ACHN (cell line): ENCODE results near the gene HPSE.

ENCODE experiments used
- DNase-seq: peaks from one replicate; pipeline ENCODE4 v3.0.0-alpha.2; 2015
- in situ Hi-C: cut with HindIII; loops from 2 replicates; pipeline ENCODE4 v1.10.0; 2017; ENCODE audit warnings: low sequenced_read_pairs, low pct_ligation_motif_present, low pct_unique_long_range_greater_than_20kb

HPSE gene

DNA sequence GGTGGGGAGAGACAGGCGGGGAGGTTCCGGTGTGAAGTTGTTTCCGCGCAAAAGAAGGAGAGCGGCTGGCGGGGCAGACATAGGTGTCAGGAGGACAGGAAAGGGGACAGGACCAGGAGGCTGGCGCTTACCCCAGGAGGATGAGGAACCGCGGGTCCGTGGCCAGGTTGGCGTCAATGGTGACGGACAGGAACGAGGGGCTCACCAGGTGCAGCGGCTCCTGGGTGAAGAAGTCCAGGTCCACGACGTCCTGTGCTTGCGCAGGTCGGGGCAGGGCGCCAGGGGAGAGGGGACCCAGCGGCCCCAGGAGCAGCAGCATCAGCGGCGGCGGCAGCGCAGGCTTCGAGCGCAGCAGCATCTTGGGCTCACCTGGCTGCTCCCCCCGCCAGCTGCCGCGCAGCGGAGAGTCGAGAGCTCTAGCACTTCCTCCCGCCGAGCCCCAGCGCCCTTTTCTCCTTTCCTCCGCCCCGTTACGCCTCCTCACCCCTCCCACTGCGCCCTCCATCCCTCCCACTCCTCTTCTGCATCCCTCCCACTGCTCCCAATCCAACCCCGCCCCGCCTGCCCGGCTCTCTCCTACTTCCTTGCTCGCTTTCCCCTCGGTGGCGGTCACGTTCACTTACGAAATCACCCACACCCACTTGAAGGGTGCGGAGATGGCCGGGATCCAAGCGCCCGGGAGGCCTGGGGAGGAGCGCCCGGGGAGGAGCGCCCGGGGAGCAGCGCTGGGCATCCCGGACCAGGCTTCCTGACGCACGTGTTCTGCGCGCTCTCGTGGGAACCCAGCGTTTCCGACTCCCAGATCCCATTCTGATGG lies at the start of gene HPSE:
TSS of gene HPSE (minus strand) at position 424 of the 817 bp plus-strand sequence. CDS start at position 358, 66 bp downstream.
- in situ Hi-C loops: no loop called here
- DNase-seq: peak; percentile 87

- no peak for DNase-seq
- in situ Hi-C loops: no loop called here
Observed at GRCh38 chr4:83382850-83383249, 48.2 kb upstream of the HPSE start.

DNA sequence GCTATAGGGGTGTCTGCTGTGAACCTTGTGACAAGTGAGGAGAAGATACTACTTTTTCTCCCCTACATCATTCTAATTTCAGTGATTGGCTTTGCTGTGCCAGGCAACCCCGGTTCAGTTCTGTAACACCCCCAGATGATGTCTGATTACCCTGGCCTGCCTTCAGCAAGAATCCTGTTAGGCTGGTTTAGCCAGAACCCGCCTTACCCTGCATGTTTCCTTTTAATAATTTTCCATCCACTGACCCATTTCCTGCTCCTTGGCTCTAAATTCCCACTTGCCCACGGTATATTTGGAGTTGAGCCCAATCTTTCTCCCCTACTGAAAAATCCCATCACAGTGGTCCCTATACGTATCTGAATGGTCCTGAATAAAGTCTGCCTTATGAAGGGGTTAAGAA lies 46.5 kb upstream of the HPSE start:
- no peak for DNase-seq

GRCh38 chr4:83378419-83378818 lies 43.8 kb upstream of the HPSE start:
- in situ Hi-C loops: no loop called here

More for the DNA sequence above, 46.5 kb upstream of the HPSE start:
- in situ Hi-C loops: no loop called here

DNA sequence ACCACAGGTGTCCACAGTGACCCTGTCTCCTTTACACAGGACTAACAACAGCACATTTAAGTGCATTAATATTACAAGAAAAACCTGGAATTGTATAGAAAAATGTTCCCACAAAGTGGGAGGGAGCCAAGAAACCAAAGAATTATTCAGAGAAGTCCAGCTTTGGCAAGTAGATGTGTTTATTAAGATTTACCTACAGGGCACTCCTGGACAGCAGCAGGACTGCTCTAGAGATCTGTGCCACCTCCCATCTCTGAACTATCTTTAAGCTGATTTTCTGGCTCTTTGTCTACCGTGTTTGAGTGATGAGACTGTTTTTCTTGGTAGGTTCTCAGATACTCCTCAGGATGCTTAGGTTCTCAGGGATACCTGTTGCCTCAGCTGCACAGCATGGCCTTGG lies 38.3 kb upstream of the HPSE start:
- in situ Hi-C loops: no loop called here
- no peak for DNase-seq

More at GRCh38 chr4:83378419-83378818, 43.8 kb upstream of the HPSE start:
- DNase-seq: peak; percentile 8

- DNase-seq: no peak
- in situ Hi-C loops: no loop called here
Observed at GRCh38 chr4:83371936-83372335, 37.3 kb upstream of the HPSE start.

DNA sequence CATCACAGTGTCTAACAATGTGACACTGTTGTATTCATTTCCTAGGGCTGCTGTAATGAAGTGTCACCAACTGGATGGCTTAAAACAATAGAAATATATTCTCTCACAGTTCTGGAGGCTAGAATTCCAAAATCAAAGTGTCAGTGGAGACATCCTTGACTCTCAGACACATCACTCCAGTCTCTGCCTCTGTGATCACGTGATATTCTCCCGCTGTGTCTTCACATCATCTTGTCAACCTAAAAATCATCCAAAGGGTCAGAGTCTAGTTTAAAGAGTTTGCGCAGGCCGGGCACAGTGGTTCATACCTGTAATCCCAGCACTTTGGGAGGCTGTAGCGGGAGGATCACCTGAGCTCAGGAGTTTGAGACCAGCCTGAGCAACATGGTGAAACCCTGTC lies 36.6 kb upstream of the HPSE start:
- no peak for DNase-seq
- in situ Hi-C loops: no loop called here

- in situ Hi-C loops: no loop called here
- DNase-seq: no peak
Observed at GRCh38 chr4:83370640-83370906, 35.9 kb upstream of the HPSE start.

GRCh38 chr4:83369831-83370639 lies 35.4 kb upstream of the HPSE start:
- DNase-seq: no peak
- in situ Hi-C loops: no loop called here

GRCh38 chr4:83364312-83364711 lies 29.7 kb upstream of the HPSE start:
- DNase-seq: no peak
- in situ Hi-C loops: no loop called here

DNA sequence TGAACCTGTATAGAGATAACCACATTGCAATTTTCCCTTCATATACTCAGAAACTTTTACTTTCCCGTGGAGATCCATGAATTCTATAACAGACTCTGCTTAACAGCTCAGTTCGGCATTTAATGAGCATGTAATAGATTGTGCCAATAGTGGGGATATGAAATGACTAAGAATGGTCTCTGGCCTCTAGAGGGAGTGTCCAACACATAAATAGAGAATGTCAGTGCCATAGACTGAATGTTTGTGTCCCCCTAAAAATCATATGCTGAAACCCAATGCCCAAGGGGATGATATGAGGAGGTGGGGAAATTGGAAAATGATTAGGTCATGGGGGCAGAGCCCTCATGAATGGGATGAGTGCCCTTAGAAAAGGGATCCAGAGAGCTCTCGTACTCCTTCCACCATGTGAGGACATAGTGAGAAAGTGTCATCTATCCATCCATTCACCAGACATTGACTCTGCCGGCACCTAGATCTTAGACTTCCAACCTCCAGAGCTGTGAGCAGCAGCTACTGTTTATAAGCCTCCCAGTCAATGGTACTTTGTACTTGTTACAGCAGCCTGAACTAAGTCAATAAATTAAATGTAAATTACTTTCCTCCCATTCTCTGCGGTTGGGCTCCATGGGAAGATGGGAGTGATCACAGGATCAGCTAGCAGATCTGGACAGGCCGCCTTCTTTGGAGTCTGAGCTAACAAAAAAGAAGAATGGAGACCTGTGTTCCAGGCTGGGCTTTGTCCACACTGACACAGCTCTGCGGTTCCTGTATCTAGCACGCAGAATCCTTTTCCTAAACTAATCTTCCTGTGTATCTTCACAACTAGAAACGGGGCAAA lies 28.1 kb upstream of the HPSE start:
- peak; percentile 36 for DNase-seq
- in situ Hi-C loops: no loop called here

DNA sequence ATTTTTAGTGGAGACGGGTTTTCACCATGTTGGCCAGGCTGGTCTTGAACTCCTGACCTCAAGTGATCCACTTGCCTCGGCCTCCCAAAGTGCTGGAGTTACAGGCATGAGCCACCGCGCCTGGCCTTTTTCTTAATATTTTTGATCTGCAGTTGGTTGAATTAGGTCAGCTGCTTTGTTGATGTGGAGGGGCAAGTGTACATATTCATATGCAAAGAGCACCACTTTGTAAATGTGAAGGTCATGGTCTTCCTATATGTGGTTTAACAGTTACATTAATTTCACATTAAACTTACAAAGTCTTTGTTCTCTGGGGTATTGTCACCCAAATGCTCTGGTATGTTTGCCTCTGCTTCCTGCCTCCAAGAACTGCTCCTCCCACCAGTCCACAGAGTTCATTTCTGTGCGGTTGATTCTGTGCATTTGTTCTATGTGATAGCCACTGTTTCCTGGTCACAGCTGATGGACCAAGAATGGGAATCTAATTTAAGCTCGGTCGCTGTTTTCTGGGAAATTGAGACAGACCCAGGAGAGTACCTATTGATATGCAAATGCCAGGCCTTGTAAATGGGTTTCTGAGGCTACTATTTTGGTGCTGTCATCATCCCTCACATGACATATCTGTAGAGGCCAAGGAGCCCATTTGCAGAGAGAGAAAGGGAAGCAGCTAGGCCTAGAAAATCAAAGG lies 26.9 kb upstream of the HPSE start:
- in situ Hi-C loops: no loop called here
- DNase-seq: no peak

DNA sequence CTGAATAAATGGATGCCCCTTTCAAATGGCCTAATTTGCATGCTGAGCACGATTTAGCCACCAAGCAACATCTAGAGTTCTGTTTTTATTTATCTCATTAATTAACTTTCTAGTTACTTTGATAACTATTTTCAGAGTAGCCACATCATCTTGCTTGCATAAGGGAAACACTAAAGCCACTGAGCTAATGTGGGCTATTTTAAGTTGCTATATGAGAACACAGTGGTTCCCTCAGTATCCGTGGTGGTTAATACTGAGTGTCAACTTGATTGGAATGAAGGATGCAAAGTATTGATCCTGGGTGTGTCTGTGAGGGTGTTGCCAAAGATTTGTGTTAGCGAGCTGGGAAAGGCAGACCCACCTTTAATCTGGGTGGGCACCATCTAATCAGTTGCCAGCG lies 25.4 kb upstream of the HPSE start:
- in situ Hi-C loops: no loop called here
- DNase-seq: no peak

- peak; percentile 71 for DNase-seq
- in situ Hi-C loops: no loop called here
Observed at GRCh38 chr4:83358410-83358809, 23.8 kb upstream of the HPSE start.

DNA sequence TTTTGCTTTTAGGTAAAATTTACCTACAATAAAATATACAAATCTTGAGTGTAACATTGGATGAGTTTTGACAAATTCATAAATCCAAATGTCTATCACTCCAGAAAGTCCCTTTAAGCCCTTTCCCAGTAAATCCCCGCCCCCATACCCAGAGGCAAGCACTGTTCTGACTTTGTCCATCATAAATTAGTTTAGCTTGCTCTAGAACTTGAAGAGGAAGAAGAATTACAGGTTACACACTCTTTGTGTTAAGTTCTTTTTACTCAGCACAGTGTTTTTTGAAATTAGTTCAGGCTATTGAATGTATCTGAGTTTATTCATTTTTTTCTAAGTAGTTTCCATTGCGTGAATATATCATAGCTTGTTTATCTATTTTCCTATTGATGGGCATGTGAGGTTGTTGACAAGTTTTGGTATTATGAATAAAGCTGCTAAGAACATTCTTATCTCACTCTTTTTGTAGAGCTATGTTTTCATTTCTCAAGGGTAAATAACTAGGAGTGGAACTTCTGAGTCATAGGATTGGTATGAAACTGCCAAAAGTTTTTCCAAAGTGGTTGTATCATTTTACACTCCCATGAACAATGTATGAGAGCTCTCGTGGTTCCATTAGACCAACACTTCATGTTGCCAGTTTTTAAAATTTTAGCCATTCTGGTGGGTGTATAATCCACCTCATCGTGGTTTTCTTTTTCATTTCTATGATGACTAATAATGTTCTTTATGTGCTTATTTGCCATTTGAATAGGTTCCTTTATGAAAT lies 22.4 kb upstream of the HPSE start:
- in situ Hi-C loops: no loop called here

GRCh38 chr4:83353516-83353915 lies 18.9 kb upstream of the HPSE start:
- DNase-seq: no peak
- in situ Hi-C loops: no loop called here

More for the DNA sequence above, 22.4 kb upstream of the HPSE start:
- peak; percentile 77 for DNase-seq

DNA sequence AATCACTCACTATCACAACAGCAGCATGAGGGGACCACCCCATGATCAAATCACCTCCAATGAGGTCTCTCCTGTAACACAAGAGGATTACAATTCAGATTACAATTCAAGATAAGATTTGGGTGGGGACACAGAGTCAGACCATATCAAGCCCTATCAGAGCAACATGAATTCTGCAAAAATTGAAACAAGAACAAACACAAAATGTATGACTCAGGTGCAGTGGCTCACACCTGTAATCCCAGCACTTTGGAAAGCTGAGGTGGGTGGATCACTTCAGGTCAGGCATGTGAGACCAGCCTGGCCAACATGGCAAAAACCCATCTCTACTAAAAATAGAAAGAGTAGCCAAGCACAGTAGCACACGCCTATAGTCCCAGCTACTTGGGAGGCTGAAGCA lies 13.4 kb upstream of the HPSE start:
- DNase-seq: no peak
- in situ Hi-C loops: no loop called here

- in situ Hi-C loops: no loop called here
Observed at GRCh38 chr4:83342476-83342875, 7.8 kb upstream of the HPSE start.

More at GRCh38 chr4:83342476-83342875, 7.8 kb upstream of the HPSE start:
- no peak for DNase-seq
